Measurements from ENCODE around the gene BICC1. TPM values are rescaled to one million over a fixed set of nuclear protein-coding genes. Genes with fewer than 3 reads are reported as not detected.

BICC1 gene
- total RNA-seq, 2 donors from 2014 or later, result 35.3 to 42.0 TPM

DNA sequence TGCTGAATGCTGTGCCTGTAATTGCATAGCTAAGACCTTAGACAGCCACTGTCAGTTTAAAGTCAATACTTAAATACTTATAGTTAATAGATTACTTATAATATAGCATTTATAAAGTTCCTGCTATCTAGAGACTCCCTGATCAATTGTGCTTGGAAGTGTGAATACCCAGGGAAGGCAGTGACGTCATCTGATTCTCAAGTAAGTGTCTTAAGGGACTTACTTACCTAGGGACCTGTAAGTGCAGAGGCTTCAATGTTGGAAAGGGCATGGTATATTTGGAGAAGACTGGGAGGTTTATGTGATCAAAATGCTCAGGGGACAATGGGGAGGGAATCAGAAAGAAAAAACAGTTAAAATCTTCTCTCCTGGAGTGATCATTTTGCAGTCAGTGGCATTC is 55.0 kb downstream of the BICC1 start:
- DNase-seq, result no peak
- 31 to 40% methylated on average over 1 of the region's 1 CpG for WGBS, 2 donors
- no peak for TF ChIP-seq POLR2A (IDR thresholded peaks at IDR 0.05)
- TF ChIP-seq, protein P1, sequence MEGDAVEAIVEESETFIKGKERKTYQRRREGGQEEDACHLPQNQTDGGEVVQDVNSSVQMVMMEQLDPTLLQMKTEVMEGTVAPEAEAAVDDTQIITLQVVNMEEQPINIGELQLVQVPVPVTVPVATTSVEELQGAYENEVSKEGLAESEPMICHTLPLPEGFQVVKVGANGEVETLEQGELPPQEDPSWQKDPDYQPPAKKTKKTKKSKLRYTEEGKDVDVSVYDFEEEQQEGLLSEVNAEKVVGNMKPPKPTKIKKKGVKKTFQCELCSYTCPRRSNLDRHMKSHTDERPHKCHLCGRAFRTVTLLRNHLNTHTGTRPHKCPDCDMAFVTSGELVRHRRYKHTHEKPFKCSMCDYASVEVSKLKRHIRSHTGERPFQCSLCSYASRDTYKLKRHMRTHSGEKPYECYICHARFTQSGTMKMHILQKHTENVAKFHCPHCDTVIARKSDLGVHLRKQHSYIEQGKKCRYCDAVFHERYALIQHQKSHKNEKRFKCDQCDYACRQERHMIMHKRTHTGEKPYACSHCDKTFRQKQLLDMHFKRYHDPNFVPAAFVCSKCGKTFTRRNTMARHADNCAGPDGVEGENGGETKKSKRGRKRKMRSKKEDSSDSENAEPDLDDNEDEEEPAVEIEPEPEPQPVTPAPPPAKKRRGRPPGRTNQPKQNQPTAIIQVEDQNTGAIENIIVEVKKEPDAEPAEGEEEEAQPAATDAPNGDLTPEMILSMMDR (IDR thresholded peaks at IDR 0.05), result no peak
- H3K9me3 ChIP-seq, result peaks cover 0 to 3% (median 0%) of the 10 kb centered on the region in 3 donors
- peaks cover 8% of the 10 kb centered on the region for H3K4me1 ChIP-seq
- no peaks in the 10 kb centered on the region for H3K27me3 ChIP-seq
- H3K36me3 ChIP-seq (replicated peaks in 1 of 2; ENCODE audit: insufficient read depth in 1 of 2, low read depth in 2 of 2), result no peaks in the 10 kb centered on the region
- intact Hi-C loops (cut with DNase I), result no loop called here
- no peak overlapping the region for H3K4me3 ChIP-seq
- H3K27ac ChIP-seq, result no peak overlapping the region
- ATAC-seq, result no peak

DNA sequence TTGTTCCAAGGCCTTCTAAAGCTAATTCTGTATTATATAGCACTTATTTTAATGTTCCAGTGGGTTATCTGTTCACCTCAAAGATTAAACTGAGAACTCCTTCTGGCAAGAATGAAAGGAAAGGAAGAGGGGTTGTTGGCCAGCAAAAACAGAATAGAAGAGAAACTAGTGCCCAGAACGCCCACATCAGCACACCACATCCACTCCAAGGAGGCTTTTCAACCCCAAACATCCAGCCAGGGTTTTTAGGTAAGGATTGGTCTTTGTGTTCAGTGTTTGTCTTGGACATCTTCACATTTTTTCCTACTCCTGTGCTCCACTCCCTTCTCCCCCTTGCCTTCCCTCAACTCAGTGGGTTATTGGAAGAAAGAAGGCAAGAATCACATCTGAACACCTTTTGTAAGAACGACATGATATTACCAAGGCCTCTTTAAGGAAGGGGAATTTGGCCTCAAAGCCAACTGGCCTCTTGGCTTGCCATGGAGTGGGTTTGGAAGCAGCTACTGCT is 55.8 kb downstream of the BICC1 start:
- peaks cover 13% of the 10 kb centered on the region for H3K4me1 ChIP-seq
- no peak for ATAC-seq
- DNase-seq, result no peak
- WGBS, 2 donors, result 41 to 44% methylated on average over 2 of the region's 2 CpGs
- TF ChIP-seq, protein P1 (IDR thresholded peaks at IDR 0.05), result no peak
- TF ChIP-seq POLR2A (IDR thresholded peaks at IDR 0.05), result no peak
- no peaks in the 10 kb centered on the region for H3K36me3 ChIP-seq (replicated peaks in 1 of 2; ENCODE audit: insufficient read depth in 1 of 2, low read depth in 2 of 2)
- intact Hi-C loops (cut with DNase I), result no loop called here
- no peak overlapping the region for H3K4me3 ChIP-seq
- H3K9me3 ChIP-seq, result no peaks in the 10 kb centered on the region
- H3K27ac ChIP-seq, result no peak overlapping the region
- no peaks in the 10 kb centered on the region for H3K27me3 ChIP-seq

DNA sequence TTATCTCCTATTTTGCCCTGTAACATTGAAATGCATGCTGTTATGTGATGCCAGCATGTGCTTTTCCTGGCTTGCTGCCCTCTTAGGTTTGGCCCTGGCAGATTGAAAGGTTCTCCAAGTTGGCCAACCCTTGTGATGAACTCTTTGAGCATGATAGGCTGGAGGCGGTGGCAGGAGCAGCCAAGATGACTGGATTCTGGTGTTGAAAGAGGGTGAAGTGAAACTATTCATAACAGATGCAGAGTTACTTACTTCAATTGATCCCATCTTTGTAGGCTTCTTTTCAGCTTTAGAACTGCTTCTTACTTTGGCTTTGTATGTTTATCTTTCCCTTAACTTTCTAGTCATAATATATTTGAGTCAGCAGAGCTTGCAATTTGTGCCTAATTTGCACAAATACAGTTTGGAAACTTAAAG is 57.6 kb downstream of the BICC1 start:
- Histone ChIP-seq H3K27ac (no peak overlapping the region), H3K9me3 (no peaks in the 10 kb centered on the region), H3K36me3 (replicated peaks in 1 of 2; ENCODE audit: insufficient read depth in 1 of 2, low read depth in 2 of 2) (no peaks in the 10 kb centered on the region), H3K4me1 (peaks cover 13% of the 10 kb centered on the region), H3K4me3 (no peak overlapping the region), H3K27me3 (no peaks in the 10 kb centered on the region)
- TF ChIP-seq, protein P1 (IDR thresholded peaks at IDR 0.05), result no peak
- no peak for TF ChIP-seq POLR2A (IDR thresholded peaks at IDR 0.05)
- 81 to 94% methylated on average over 1 of the region's 1 CpG for WGBS, 2 donors
- intact Hi-C loops (cut with DNase I), result no loop called here
- no peak for ATAC-seq
- no peak for DNase-seq

DNA sequence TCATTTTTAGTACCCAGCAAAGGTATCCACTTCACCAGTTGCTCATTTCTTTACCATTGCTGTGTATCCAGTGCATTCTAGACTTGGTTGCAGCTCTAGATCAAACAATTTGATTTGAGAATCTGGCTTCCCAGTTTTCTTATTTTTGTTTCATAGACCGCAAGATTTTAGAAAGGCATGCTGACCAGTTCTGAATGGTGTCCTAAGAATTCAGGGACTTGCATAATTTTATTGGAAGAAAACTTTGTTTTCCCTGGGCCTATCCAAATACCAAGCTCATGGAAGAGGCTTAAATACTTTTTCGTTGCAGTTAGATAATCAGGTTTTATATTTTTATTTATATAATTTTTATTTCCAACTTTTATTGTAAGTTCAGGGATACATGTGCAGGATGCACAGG is 58.3 kb downstream of the BICC1 start:
- ATAC-seq (no peak), DNase-seq (no peak)
- Histone ChIP-seq H3K36me3 (replicated peaks in 1 of 2; ENCODE audit: insufficient read depth in 1 of 2, low read depth in 2 of 2) (no peaks in the 10 kb centered on the region), H3K27me3 (no peaks in the 10 kb centered on the region), H3K4me3 (no peak overlapping the region), H3K27ac (no peak overlapping the region), H3K4me1 (peaks cover 18% of the 10 kb centered on the region), H3K9me3 (no peaks in the 10 kb centered on the region)
- no peak for TF ChIP-seq POLR2A (IDR thresholded peaks at IDR 0.05)
- TF ChIP-seq, protein P1 (IDR thresholded peaks at IDR 0.05), result no peak
- 70 to 74% methylated on average over 2 of the region's 2 CpGs for WGBS, 2 donors
- intact Hi-C loops (cut with DNase I), result no loop called here

DNA sequence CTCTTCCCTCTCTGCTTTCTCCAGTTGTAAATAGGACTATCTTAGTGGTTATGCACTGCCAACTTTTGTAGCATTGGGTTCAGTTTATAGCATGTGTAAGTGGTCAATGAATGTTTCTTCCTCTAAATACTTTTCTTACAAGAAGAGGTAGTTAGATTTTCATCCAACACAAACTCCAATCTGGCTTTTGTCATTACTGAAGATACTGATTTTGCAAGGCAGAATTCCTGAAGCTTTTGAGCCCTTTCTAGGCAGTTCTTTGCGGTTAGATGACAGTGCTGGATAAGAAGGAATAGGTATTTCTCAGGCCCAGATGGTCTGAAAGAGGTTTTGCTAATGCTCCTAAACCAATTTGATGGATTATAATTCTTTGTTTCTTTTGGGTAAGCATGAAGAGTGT is 60.5 kb downstream of the BICC1 start:
- DNase-seq (no peak), ATAC-seq (no peak)
- Histone ChIP-seq H3K9me3 (no peaks in the 10 kb centered on the region), H3K4me3 (no peak overlapping the region), H3K27ac (no peak overlapping the region), H3K36me3 (replicated peaks in 1 of 2; ENCODE audit: insufficient read depth in 1 of 2, low read depth in 2 of 2) (no peaks in the 10 kb centered on the region), H3K4me1 (peaks cover 26% of the 10 kb centered on the region), H3K27me3 (no peaks in the 10 kb centered on the region)
- no peak for TF ChIP-seq POLR2A (IDR thresholded peaks at IDR 0.05)
- TF ChIP-seq, protein P1 (IDR thresholded peaks at IDR 0.05), result no peak
- intact Hi-C loops (cut with DNase I), result no loop called here
- 96 to 100% methylated on average over 1 of the region's 1 CpG for WGBS, 2 donors
